Upper lobe of left lung (tissue), 4 donors: ENCODE data around the gene STARD8.

ENCODE experiments used
- EP300 ChIP-seq, 4 donors: sonication (generic); formaldehyde crosslinking; IDR thresholded peaks; one replicate each; pipeline ENCODE4 v1.5.1; 2017; ENCODE audit warnings: antibody characterized with exemption in 4 of 4, control low read depth in 2 of 4
- POLR2A ChIP-seq, 4 donors: fragments of 450-650 bp; IDR thresholded peaks; one replicate each; pipeline ENCODE4 v1.5.1; 2016 to 2017; ENCODE audit warnings: antibody characterized with exemption in 4 of 4, mild to moderate bottlenecking in 2 of 4
- POLR2AphosphoS5 ChIP-seq, 2 donors: sonication (generic); formaldehyde crosslinking; IDR thresholded peaks; one replicate each; pipeline ENCODE4 v1.5.1; 2017; ENCODE audit warnings: antibody characterized with exemption in 2 of 2
- TF ChIP-seq, protein P1 (sequence below), 6 experiments: fragments of 450-650 bp in 4 of 6; fragments of 200-600 bp in 2 of 6; sonication (generic) in 2 of 6; IDR thresholded peaks; one replicate each; pipeline ENCODE4 v1.5.1; 2016 to 2019; ENCODE audit warnings: antibody characterized with exemption in 6 of 6

DNA sequence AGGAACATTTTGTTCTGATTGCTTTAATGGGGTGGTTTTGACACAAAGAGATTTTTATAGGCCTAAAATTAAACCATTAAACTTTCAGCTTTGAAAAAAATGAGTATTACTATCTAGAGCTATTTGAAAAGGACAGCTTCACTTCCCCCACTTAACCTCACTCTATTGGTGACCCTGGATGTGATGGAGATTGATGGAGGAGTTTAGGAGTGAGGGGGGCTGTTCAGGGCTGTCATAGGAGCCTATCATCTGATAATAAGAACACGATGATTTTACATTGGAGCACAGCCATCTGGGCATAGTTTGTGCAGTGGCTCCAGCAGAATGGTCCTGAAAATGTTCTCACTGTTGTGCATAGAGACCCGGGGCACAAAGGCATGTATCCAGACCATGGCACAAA, 110.3 kb downstream of the STARD8 start:
- TF ChIP-seq, protein P1, sequence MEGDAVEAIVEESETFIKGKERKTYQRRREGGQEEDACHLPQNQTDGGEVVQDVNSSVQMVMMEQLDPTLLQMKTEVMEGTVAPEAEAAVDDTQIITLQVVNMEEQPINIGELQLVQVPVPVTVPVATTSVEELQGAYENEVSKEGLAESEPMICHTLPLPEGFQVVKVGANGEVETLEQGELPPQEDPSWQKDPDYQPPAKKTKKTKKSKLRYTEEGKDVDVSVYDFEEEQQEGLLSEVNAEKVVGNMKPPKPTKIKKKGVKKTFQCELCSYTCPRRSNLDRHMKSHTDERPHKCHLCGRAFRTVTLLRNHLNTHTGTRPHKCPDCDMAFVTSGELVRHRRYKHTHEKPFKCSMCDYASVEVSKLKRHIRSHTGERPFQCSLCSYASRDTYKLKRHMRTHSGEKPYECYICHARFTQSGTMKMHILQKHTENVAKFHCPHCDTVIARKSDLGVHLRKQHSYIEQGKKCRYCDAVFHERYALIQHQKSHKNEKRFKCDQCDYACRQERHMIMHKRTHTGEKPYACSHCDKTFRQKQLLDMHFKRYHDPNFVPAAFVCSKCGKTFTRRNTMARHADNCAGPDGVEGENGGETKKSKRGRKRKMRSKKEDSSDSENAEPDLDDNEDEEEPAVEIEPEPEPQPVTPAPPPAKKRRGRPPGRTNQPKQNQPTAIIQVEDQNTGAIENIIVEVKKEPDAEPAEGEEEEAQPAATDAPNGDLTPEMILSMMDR (IDR thresholded peaks at IDR 0.05): no peak
- TF ChIP-seq POLR2AphosphoS5 (IDR thresholded peaks at IDR 0.05) (no peak), POLR2A (IDR thresholded peaks at IDR 0.05) (no peak), EP300 (IDR thresholded peaks at IDR 0.05) (no peak)
